Embryonic facial prominence (tissue), 1 donor: ENCODE results near the gene STRIT1.
"Not testable (repeated sequence)": the region's sequence is repeated elsewhere in the genome, so short reads cannot be mapped to it uniquely, and the experiment has no call there.

Experiments used
- DNase-seq: peaks from one replicate; pipeline ENCODE4 v3.0.0-alpha.2; 2016; ENCODE audit errors: extremely low spot score

STRIT1 gene

DNA sequence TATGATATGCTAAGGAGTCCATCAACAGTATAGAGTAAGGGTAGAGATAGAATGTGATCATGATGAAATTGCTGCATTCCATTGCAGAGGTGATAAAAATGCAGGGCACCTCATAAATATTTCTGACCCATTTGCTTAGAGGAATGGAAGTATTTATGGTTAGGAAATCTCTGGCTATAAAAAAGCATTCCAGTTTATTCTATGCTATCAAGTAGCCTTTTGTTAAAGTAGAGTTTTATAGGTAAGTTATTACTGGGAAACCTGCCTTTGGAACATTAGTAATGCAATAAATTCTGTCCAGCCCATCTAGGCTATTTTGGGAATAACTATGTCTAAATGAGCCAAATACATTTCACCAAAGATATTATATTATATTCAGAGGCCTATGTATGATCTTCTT is 19.8 kb upstream of the STRIT1 start:
- no peak for DNase-seq

DNA sequence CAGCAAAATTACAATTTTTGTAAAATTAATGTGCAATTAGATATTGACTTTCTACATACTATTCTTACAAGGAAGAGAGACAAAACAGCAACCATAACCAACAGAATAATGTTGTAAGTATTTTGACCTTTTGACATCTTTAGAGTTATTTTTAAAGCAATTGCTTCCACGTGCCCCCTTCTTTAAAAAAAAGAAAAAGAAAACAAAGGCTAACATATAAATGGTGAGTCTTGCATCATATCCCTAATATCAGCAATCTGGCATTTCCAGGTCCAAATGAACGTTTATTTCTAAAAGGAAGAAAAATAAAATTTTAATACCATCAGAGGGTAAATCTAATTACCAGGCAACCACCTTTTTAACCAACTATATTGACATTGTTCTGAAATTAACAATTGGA is 19.3 kb upstream of the STRIT1 start:
- DNase-seq: no peak

DNA sequence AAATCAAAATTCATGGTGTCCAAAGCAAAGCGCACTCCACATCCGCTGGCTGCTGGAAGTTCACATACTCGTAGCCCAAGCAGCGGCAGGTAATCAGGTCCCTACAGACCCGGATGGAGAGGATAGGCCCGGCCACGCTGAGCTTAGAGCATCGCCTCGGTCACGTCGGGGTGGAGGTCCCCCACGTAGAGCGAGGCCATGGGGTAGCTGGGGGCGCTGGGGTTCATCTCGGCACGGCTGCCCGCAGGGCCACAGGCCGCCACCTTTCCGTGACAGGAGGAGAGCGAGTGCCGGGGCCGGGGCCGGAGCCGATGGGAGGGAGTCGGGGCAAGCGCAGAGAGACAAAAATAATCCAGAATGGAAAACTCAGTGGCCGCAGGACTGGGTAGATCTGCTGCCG is 16.1 kb upstream of the STRIT1 start:
- no peak for DNase-seq

DNA sequence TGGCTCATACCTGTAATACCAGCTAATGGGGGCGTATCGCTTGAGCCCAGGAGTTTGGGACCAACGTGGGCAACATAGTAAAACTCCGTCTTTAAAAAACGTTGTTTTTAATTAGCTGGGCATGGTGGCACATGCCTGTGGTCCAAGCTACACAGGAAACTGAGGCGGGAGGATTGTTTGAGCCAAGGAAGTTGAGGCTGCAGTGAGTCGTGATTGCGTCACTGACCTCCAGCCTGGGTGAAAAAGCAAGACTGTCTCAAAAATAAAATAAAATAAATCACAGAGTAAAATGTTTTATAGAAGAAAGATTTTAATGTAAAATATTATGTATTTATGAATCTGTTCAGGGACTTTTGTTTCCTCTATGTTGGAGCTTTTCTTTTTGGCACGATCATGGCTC is 15.3 kb upstream of the STRIT1 start:
- DNase-seq: no peak

DNA sequence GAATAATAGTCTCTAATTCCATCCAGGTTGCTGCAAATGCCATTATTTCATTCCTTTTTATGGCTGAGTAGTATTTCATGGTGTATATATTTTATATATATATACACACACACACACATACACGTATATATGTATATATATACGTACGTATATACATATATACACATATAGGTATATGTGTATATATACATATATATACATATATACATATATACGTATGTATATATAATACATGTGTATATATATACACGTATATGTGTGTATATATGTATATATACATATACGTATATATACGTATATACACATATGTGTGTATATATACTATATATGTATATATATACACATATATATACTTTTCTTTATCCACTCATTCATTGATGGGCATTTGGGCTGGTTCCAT is 13.7 kb upstream of the STRIT1 start:
- no peak for DNase-seq

DNA sequence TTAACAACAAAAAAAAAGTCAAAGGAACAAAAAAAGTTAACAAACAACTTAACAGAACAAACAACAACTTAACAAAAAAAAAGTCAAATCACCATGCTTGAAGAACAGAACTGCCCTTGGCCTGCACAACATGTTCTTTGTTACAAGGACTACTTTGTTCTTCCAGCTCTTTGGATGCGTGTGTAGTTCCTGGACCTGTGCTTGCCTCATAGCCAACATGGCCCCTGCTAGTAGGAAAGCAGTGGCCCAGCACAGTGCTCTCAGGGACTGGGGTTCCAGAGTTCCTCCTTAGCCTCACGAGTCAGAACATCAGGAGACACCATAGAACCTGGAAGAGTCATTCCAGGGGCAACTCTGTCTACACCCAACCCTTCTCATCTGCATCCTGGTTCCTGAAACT is 10.9 kb upstream of the STRIT1 start:
- no peak for DNase-seq

DNA sequence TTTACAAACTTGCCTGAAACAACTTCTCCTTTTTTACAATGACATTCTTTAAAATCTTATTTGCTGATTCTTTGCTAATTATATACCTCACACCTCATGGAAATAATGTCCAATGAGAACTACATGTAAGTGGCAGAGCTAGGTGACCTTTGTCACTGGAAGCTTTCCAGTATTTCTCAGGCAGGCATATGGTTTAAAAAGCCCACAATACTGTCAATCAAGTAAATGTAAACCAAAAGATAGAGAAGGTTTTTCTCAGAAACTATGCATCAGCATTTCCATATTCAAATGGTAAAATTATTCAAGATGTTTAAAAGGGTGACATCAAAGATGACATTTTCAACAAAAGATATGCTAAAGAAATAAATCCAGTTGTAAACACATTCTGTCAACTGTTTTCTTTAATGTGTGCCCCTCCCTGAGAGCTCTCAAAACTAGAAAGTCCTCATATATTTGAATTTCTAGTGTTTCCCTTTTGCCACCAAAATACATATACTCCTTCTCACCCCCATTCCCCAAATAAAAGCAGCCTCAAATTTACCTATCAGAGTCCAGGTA is 10.1 kb upstream of the STRIT1 start:
- no peak for DNase-seq

DNA sequence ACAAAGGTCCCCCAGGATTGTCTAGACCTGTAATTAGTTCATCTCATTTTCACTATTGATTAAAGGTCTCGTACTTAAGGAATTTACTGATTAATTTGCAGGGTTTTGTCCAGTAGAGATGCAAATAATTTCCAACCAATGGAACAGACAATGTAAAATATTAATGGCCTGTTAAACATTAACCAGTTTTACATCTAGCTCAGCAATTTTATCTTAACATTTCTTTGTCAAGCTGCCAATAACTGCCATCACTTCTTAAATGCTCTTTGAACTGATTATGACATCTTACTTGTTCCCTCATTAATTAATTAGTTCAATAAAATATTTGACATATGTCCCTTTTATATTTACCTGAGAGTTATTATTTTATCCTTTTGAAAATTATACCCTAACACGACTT is 9.4 kb upstream of the STRIT1 start:
- DNase-seq: no peak

DNA sequence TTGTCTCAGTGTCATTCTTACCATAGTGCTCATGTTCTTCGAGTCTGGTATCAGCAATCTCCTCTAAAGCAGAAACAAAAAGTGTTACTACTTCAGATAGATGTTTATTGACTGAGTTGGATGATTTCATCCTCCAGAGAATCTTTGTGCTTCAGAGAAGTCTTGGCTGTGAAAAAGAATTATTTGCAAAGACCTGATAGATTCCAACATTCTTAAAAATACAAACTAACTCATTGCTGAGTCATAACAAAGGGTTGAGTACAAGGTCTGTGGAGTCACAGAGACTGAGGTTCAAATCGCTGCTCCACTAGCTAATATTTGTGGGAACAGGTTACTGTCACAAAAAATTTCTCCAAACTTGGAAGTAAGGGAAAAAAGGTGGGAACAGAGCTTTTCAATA is 9.0 kb upstream of the STRIT1 start:
- DNase-seq: no peak

DNA sequence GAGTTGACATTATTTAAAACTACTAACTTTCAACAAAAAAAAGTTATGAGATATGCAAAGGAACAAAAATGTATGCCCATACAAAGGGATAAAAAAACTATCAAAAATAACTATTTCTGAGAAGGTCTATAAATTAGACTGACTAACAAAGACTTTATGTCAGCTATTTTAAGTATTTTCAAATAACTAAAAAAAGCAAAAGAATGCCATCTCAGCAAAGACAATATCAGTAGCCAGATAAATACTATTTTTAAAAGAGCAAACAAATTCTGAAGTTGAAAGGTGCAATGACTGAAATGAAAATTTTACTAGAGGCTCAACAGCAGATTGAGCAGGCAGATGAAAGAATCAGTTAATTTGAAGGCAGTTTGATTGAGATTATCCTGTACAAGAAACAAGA is 3.6 kb upstream of the STRIT1 start:
- no peak for DNase-seq

DNA sequence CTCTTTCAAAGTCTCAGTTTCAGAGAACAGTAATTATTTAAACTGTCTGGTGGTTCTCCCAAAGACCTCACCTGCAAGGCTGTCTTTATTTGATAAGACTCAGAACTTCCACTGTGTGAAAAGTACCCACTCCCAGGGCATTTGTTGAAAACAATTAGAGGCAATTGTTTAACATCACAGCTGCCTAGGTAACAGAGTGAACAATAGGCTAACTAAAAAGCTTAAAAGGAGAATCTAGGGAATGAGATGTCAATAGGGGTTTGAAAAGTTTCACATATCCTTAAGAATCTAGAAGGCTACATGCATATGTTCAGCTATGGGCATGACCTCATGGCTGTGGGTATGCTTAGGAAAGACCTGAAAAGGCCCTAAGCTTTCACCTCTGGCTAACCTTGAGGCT is 2.9 kb upstream of the STRIT1 start:
- DNase-seq: no peak

DNA sequence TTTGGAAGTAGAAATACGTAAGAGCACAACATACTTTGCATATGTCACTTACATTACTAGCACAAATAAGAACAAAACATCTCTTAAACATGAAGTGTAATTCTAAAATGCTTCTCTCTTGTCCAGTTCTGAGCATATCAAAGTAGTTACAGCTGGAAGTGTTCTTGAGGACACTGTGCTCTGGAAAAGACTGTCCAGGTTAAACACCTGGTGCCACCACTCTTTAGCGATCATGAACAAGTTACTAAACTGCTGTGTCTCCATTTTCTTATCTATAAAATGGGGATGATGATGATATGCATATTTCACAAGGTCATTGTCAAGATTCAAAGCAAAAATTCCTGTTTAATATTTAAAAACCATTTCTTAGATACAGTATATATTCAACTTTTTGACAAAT is 790 bp downstream of the STRIT1 start:
- no peak for DNase-seq

DNA sequence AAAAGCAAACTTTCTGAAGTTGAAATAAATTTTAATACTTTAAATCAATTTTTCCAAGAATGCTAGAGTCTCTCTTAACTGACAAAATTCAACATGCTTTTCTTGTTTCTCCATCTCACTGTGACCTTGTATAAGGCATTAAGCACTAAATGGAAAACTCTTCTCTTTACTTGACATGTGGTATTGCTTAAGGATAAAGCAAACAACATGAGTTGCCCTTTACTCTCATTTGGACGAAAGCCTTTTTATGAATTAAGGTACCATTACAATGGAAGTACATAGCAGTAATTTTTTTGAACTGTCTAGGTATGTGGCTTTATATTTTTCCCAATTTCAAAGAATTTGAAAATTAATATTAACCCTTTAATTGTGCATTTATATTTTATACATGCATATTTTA is 1.4 kb downstream of the STRIT1 start:
- peak; percentile 25 for DNase-seq

DNA sequence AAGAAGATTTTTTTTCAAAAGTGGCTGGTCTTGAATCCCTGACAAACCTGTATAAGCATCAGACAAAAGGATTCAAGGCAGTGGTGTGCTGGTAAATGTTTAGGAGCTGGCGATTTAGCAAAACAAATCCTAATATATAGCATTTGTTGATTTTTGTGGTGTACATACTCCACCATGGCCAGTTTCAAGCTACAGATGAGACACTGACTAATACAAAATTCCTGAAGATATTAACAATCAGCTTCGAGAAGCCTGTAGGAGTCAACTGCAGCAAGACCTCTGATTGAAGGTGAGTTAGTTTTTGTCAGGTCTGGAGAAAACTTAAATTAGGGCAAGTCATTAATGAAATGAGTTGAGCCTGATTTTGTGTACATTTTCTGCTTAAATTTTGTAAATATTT is 6.7 kb downstream of the STRIT1 start:
- no peak for DNase-seq

DNA sequence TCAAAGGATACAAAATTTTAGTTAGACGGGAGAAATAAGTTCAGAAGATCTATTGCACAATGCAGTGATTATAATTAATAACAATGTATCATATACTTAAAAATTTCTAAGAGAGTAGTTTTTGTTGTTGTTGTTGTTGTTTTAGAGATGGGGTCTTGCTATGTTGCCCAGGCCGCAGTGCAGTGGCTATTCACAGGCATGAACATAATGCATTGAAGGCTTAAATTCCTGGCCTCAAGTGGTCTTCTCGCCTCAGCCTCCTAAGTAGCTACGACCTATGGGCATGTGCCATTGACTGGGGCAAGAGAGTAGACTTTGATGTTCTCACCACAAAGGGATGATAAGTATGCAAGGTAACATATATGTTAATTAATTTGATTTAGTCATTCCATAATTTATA is 7.5 kb downstream of the STRIT1 start:
- no peak for DNase-seq

DNA sequence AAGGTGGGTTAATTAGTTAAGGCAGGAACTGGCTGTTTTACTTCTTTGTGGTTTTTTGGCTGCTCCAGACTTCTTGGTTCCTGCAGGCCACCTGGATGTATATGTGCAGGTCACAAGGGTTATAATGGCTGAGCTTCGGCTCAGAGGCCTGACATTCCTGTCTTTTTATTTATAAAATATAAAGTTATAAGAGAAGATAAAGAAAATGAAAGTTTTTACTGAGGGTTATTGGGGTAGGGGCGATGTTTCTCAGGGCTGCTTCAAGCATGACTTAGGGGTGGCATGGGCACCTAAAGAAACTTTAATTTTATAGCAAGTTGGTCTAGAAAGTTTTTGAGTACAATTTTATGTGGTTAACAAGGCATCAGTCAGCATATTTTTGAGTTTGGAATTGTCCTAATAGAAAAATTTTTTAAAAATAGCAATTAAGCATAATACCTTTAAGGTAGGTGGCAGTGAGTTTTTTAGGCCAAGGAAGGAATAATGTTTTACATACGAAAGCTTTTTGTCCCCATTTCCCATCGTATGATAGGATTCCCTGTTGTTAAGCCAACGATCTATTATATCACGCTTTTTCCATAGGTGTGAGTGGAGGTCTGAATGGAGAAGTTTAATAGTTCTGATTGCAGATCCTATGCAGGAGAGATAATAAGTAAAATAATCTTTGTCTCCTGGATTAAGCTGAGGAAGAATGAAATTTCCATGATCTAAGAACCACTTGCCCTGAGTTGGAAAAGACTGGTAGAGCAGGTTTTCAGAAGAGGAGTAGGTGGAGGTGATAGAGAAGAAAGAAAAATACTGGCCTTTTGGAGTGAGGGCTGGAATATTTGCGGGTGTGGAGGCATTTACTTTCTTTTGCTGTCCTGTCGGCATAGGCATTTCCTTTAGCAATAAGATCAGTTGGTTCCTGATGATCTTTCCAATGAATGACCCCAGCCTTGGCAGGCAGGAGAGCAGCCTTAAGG is 10.1 kb downstream of the STRIT1 start:
- DNase-seq: no peak

DNA sequence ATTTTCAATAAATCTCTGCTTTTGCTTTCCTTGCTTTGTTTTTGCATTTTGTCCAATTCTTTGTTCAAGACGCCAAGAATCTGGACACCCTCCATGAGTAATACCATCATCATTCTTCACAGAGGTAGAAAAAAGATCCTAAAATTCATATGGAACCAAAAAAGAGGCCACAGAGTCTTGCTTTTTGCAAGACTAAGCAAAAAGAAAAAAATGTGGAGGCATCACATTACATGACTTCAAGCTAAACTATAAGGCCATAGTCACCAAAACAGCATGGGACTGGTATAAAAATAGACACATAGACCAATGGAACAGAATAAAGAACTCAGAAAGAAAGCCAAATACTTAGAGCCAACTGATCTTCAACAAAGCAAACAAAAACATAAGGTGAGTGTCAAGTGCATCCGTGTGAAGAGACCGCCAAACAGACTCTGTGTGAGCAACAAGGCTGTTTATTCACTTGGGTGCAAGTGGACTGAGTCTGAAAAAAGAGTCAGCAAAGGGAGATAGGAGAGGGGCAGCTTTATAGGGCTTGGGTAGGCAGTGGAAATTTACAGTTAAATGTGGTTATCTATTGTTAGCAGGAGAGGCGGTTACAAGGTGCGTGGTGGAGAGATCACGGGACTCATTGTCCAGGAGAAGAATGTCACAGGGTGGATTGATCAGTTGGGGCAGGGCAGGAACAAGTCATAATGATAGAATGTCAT is 10.9 kb downstream of the STRIT1 start:
- DNase-seq: no peak

DNA sequence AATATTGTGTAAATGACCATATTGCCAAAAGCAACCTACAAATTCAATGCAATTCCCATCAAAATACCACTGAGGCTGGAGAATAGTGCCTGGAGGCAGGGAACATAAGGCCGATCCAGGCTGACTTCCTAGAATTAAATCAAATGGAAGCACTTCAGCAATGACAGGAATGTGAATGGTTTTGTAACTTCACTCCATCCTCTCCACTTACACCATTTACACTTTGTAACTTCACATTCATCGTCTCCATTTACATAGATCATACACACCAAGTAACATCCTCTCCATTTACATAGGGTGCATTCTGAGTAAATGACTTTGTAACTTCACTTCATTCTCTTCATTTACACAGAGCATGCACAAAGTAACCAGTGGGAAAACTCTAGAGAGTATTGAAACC is 11.6 kb downstream of the STRIT1 start:
- DNase-seq: no peak

DNA sequence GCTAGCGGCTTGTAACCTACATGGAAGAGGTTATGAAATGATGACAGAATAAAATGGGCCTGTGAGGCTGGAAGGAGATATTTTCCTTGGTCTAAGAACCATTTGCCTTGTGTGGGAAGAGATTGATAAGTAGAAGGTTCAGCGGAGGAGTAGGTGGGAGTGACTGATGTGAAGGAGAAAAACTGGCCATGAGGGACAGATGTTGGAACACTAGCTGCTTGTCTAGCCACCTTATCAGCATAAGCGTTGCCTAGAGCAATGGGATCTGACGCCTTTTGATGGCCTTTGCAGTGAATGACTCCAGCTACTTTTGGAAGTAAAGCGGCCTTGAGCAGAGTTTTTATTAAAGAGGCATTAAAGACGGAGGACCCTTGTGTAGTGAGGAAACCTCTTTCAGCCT is 17.4 kb downstream of the STRIT1 start:
- DNase-seq: not testable (repeated sequence)

DNA sequence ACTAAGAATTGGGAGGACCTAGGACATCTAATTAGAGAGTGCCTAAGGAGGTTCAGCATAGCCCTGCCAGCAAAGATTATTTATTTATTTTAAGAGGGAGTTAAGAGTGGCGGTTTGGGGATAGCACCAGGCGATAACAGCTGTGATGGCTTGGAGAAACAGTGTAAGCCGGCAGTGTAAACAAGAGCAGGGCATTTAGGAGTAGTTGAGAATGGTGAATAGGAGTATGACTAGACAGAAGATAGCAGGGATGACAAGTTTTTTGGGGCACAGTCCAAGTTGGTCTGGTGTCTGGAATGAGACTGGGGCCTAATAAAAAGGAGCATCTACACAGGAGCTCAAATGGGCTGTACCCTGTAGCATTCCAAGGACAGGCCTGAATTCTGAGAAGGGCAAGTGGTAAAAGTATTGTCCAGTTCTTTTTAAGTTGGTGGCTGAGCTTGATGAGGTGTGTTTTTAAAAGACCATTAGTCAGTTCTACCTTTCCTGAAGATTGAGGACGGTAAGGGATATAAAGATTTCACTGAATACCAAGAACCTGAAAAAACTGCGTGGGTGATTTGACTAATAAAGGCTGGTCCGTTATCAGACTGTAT is 18.2 kb downstream of the STRIT1 start:
- DNase-seq: not testable (repeated sequence)

DNA sequence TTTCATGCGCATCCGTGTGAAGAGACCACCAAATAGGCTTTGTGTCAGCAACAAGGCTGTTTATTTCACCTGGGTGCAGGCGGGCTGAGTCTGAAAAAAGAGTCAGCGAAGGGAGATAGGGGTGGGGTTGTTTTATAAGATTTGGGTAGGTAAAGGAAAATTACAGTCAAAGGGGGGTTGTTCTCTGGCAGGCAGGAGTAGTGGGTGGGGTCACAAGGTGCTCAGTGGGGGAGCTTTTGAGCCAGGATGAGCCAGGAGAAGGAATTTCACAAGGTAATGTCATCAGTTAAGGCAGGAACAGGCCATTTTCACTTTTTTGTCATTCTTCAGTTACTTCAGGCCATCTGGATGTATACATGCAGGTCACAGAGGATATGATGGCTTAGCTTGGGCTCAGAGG is 19.0 kb downstream of the STRIT1 start:
- not testable (repeated sequence) for DNase-seq

DNA sequence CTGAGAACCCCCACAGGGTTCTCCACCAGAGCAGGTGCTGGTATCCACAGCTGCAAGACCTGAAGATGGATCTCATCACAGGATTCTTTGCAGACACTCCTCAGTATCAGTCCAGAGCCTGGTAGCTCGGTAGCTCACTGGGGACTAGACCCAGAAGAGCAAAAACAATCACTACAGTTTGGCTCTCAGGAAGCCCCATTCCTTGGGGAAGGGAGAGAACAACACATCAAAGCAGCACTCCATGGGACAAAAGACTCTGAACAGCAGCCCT is 22.2 kb downstream of the STRIT1 start:
- DNase-seq: no peak
